HCT116 (cell line): ENCODE results near the gene IL1RAP.

Experiments
- ATF3 ChIP-seq: IDR thresholded peaks from 2 replicates; pipeline ENCODE4 v1.6.1; 2012
- CEBPB ChIP-seq: IDR thresholded peaks from 2 replicates; pipeline ENCODE4 v1.6.1; 2012; ENCODE audit warnings: low read depth
- CTCF ChIP-seq, 3 experiments: fragments of 200-600 bp in 1 of 3; sonication (generic) in 1 of 3; IDR thresholded peaks in 2 of 3; conservative IDR thresholded peaks in 1 of 3; 2 replicates each; pipeline ENCODE4 v1.5.1; 2012 to 2017; ENCODE audit warnings: low read depth in 2 of 3, low read length in 2 of 3, antibody characterized with exemption in 1 of 3, borderline replicate concordance in 1 of 3, control low read depth in 1 of 3, mild to moderate bottlenecking in 1 of 3, mixed read lengths in 1 of 3, mixed run types in 1 of 3, moderate library complexity in 1 of 3; ENCODE audit not compliant: insufficient read depth in 1 of 3
- EGR1 ChIP-seq: IDR thresholded peaks from 2 replicates; pipeline ENCODE4 v1.6.1; 2012; ENCODE audit warnings: low read depth
- EZH2 ChIP-seq: fragments of 200-600 bp; sonication (generic); IDR thresholded peaks from 2 replicates; pipeline ENCODE4 v1.6.1; 2017; ENCODE audit warnings: antibody characterized with exemption, mixed run types
- EZH2phosphoT487 ChIP-seq: fragments of 200-600 bp; IDR thresholded peaks from 2 replicates; pipeline ENCODE4 v1.6.1; 2018; ENCODE audit warnings: antibody characterized with exemption, borderline replicate concordance
- FOSL1 ChIP-seq: IDR thresholded peaks from 2 replicates; pipeline ENCODE4 v1.6.1; 2012; ENCODE audit warnings: low read depth
- POLR2A ChIP-seq: IDR thresholded peaks from 2 replicates; pipeline ENCODE4 v1.7.0; 2011; ENCODE audit warnings: borderline replicate concordance; ENCODE audit not compliant: insufficient read depth, insufficient read length; ENCODE audit errors: extremely low read depth
- RAD21 ChIP-seq: IDR thresholded peaks from 2 replicates; pipeline ENCODE4 v1.6.1; 2012; ENCODE audit warnings: low read depth, mild to moderate bottlenecking
- SIN3A ChIP-seq: IDR thresholded peaks from 2 replicates; pipeline ENCODE4 v1.6.1; 2012; ENCODE audit warnings: low read depth
- SRF ChIP-seq: IDR thresholded peaks from 2 replicates; pipeline ENCODE4 v1.6.1; 2012; ENCODE audit warnings: low read depth
- YY1 ChIP-seq: IDR thresholded peaks from 2 replicates; pipeline ENCODE4 v1.6.1; 2011; ENCODE audit warnings: low read length, low read depth, moderate library complexity, mild to moderate bottlenecking; ENCODE audit not compliant: insufficient replicate concordance; ENCODE audit errors: extremely low read depth
- ZBTB33 ChIP-seq: IDR thresholded peaks from 2 replicates; pipeline ENCODE4 v1.6.1; 2011; ENCODE audit warnings: mild to moderate bottlenecking, low read length, moderate library complexity; ENCODE audit not compliant: insufficient replicate concordance; ENCODE audit errors: extremely low read depth
- ZFX ChIP-seq: fragments of 450-650 bp; IDR thresholded peaks from 2 replicates; pipeline ENCODE4 v1.6.1; 2017

- TF ChIP-seq CTCF (IDR thresholded peaks at IDR 0.05 in 2 of 3, conservative IDR thresholded peaks at IDR 0.05 in 1 of 3; ENCODE audit: borderline replicate concordance in 1 of 3, insufficient read depth in 1 of 3, low read depth in 2 of 3, low read length in 2 of 3): no peak
- TF ChIP-seq YY1: no peak
- no peak for TF ChIP-seq ZFX
- TF ChIP-seq EZH2: no peak
- TF ChIP-seq ZBTB33: no peak
- TF ChIP-seq EZH2phosphoT487: no peak
- no peak for TF ChIP-seq POLR2A
- TF ChIP-seq EGR1: no peak
- TF ChIP-seq SIN3A: no peak
- no peak for TF ChIP-seq ATF3
- TF ChIP-seq FOSL1: no peak
- TF ChIP-seq CEBPB: no peak
- TF ChIP-seq RAD21: no peak
- TF ChIP-seq SRF: no peak
Measured at GRCh38 chr3:190494907-190495306, 19.0 kb upstream of the IL1RAP start.
